H1 (cell line): ENCODE data around the gene TRPV4. TPM values are rescaled to one million over a fixed set of nuclear protein-coding genes. Genes with fewer than 3 reads are reported as not detected.

ENCODE experiments used
- CBX8 ChIP-seq: fragments of 300-800, 300-1000 bp; sonication (generic); IDR thresholded peaks from 2 replicates; pipeline ENCODE4 v1.7.1; 2016; ENCODE audit warnings: low read depth, low read length, borderline replicate concordance
- EP300 ChIP-seq, 2 experiments: IDR thresholded peaks; 1 replicate in 1 of 2; 2 replicates in 1 of 2; pipeline ENCODE4 v1.6.1; 2011 to 2012; ENCODE audit warnings: low read depth in 2 of 2, low read length in 2 of 2, mild to moderate bottlenecking in 2 of 2, borderline replicate concordance in 1 of 2, inconsistent platforms in 1 of 2, moderate library complexity in 1 of 2
- SIN3A ChIP-seq, 2 experiments: IDR thresholded peaks in 1 of 2; conservative IDR thresholded peaks in 1 of 2; 2 replicates each; pipeline ENCODE4 v1.6.1; 2011 to 2012; ENCODE audit warnings: low read length in 2 of 2, improper control_type of control experiment in 1 of 2, low read depth in 1 of 2, mild to moderate bottlenecking in 1 of 2
- USF2 ChIP-seq: IDR thresholded peaks from 2 replicates; pipeline ENCODE4 v1.6.1; 2011; ENCODE audit warnings: low read length, improper control_type of control experiment
- polyA plus RNA-seq, 7 experiments: library from polyadenylated mRNA; depleted of rRNA in 3 of 7; stranded (reverse) in 5 of 7; unstranded in 2 of 7; fragments of >200 nt in 5 of 7; fragments of 200-250 nt in 2 of 7; gene quantifications; 1 replicate in 5 of 7; 2 replicates in 1 of 7; 4 replicates in 1 of 7; pipeline versions ENCODE4 v1.2.1 to v1.2.3, GENCODE V29; 2011 to 2013; ENCODE audit warnings: missing spikeins in 2 of 7, mixed read lengths in 2 of 7
- total RNA-seq: library from RNA; stranded (reverse); fragmentation: NEBNext Ultra II Directional; extraction: Animal tissue kit (Norgen Biotek cat#: 25700); gene quantifications from 2 replicates; pipeline ENCODE4 v1.2.1, GENCODE V29; 2021

The TRPV4 gene
- total and polyA plus RNA-seq, 2 of the 8 experiments (the other 6 are each of a cell fraction or from before 2014, with no cell fraction given) = 2.1 to 6.2 TPM

DNA sequence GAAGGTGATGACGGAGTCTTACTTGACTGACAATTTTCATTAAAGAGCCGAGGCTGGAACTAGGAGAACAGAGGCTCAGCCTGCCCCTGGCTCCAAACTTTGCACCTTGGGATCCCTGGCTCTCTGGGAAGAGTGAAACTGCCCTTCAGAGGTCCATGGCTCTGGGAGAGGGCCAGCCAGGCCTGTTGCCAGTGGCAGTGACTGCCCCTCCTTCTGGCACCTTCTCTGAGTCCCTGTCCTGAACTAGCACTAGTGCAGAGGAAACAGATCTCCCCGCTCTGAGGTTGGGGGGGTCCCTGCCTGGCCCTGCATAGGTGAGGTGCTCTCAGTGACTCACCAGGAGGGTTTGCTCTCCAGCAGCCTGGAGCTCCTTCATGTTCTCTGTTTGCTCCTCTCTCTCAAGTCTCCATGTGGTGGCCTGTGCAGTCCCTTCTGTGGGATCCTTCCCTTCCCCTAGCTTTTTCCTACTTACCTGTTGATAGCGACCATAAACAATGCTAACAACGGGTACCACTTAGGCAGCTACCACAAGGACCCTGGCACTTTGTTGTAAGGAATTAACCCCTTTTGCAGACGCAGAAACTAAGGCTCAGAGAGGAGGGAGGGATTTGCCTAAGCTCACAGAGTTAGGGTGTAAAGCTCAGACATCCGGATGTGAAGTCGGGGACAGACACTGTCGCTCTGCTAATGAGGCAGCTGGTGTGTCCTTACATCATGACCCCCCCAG lies 97.2 kb downstream of the TRPV4 start (continued):
- no peak for TF ChIP-seq USF2
- no peak for TF ChIP-seq EP300 (IDR thresholded peaks at IDR 0.05; ENCODE audit: borderline replicate concordance in 1 of 2, low read depth in 2 of 2, low read length in 2 of 2)
- no peak for TF ChIP-seq SIN3A (conservative IDR thresholded peaks at IDR 0.05 in 1 of 2, IDR thresholded peaks at IDR 0.05 in 1 of 2; ENCODE audit: low read depth in 1 of 2, low read length in 2 of 2)
- no peak for TF ChIP-seq CBX8
